T-cell (primary cell): ENCODE measurements around the gene CLIP3. TPM values are rescaled to one million over a fixed set of nuclear protein-coding genes. Genes with fewer than 3 reads are reported as not detected.
A peak's percentile ranks its signal among the peaks of the same experiment; 100 is the strongest.

ENCODE experiments used
- ATAC-seq, 4 experiments: fragments of 200-7000 bp in 3 of 4; fragments of 150-1000 bp in 1 of 4; cut with Tn5 transposase; replicated peaks in 1 of 4; 1 replicate in 3 of 4; 2 replicates in 1 of 4; pipeline ENCODE4 v1.10.0; 2021; ENCODE audit warnings: moderate library complexity in 3 of 4, mild to moderate bottlenecking in 2 of 4, moderate number of reproducible peaks in 1 of 4
- CTCF ChIA-PET, 2 donors: fragments of 300-600 bp; sonication (Branson Sonifier 250); formaldehyde crosslinking; loops; one replicate each; lab custom pipeline; 2022; ENCODE audit warnings: antibody characterized with exemption in 2 of 2; lab: Charles Lee
- POLR2A ChIA-PET, 2 donors: fragments of 300-600 bp; sonication (Branson Sonifier 250); formaldehyde crosslinking; loops; one replicate each; lab custom pipeline; 2022; ENCODE audit warnings: antibody characterized with exemption in 2 of 2; lab: Charles Lee
- DNase-seq, 35 experiments: peaks; one replicate each; pipeline versions ENCODE4 v3.0.0 to v3.0.0-alpha.2; 2013 to 2023
- H3K27ac ChIP-seq: one replicate; pipeline ENCODE4 v1.5.1; 2013; ENCODE audit warnings: low read length
- H3K27me3 ChIP-seq, 2 experiments: replicated peaks in 1 of 2; 1 replicate in 1 of 2; 2 replicates in 1 of 2; pipeline versions ENCODE4 v1.6.1 to v1.7.0; 2013; ENCODE audit warnings: low read length in 1 of 2, mixed read lengths in 1 of 2; ENCODE audit not compliant: control insufficient read depth in 2 of 2, insufficient read depth in 2 of 2; ENCODE audit errors: extremely low read depth in 1 of 2
- H3K36me3 ChIP-seq, 2 donors: 1 replicate in 1 of 2; 2 replicates in 1 of 2; pipeline versions ENCODE4 v1.6.1 to v1.7.0; 2013; ENCODE audit warnings: low read length in 1 of 2; ENCODE audit not compliant: control insufficient read depth in 2 of 2, insufficient read depth in 1 of 2; ENCODE audit errors: extremely low read depth in 1 of 2
- H3K4me1 ChIP-seq, 2 experiments: 1 replicate in 1 of 2; 2 replicates in 1 of 2; pipeline versions ENCODE4 v1.6.1 to v1.7.0; 2013; ENCODE audit warnings: low read length in 2 of 2, mixed read lengths in 1 of 2; ENCODE audit not compliant: insufficient read depth in 2 of 2, control insufficient read depth in 1 of 2; ENCODE audit errors: extremely low read depth in 1 of 2
- H3K4me3 ChIP-seq, 2 donors: 1 replicate in 1 of 2; 2 replicates in 1 of 2; pipeline versions ENCODE4 v1.5.1 to v1.7.0; 2013; ENCODE audit warnings: mild to moderate bottlenecking in 2 of 2, low read length in 1 of 2, moderate library complexity in 1 of 2; ENCODE audit not compliant: control insufficient read depth in 1 of 2; ENCODE audit errors: extremely low read depth in 1 of 2
- H3K9me3 ChIP-seq: 2 replicates; pipeline ENCODE4 v1.7.0; 2013
- H3K27ac Mint-ChIP-seq, 2 donors: one replicate each; pipeline ENCODE4 v1.8.0; 2020 to 2021; ENCODE audit warnings: mild to moderate bottlenecking in 2 of 2, mixed read lengths in 2 of 2
- H3K27me3 Mint-ChIP-seq, 2 donors: one replicate each; pipeline ENCODE4 v1.8.0; 2021 to 2022; ENCODE audit warnings: mixed read lengths in 2 of 2
- H3K36me3 Mint-ChIP-seq: one replicate; pipeline ENCODE4 v1.8.0; 2021; ENCODE audit warnings: mixed read lengths
- H3K4me1 Mint-ChIP-seq, 3 donors: one replicate each; pipeline ENCODE4 v1.8.0; 2020 to 2022; ENCODE audit warnings: mixed read lengths in 3 of 3, mild to moderate bottlenecking in 1 of 3
- H3K4me3 Mint-ChIP-seq, 3 donors: one replicate each; pipeline ENCODE4 v1.8.0; 2020 to 2022; ENCODE audit warnings: mild to moderate bottlenecking in 3 of 3, mixed read lengths in 3 of 3, moderate library complexity in 3 of 3
- H3K9me3 Mint-ChIP-seq, 3 donors: one replicate each; pipeline ENCODE4 v1.8.0; 2020 to 2022; ENCODE audit warnings: mixed read lengths in 3 of 3
- WGBS: methylation state at CpG from one replicate; pipeline ENCODE4 v1.1.5; 2013; ENCODE audit warnings: missing lambda C conversion rate; ENCODE audit not compliant: insufficient coverage; 5-methylcytosine and 5-hydroxymethylcytosine counted together
- total RNA-seq, 35 experiments: library from RNA in 6 of 35; stranded (reverse) in 6 of 35; fragments of 120-200 nt in 1 of 35; gene quantifications; one replicate each; pipeline versions ENCODE4 v1.2.1 to v1.2.4 and lab custom pipeline; 2013 to 2026

Gene CLIP3, protein sequence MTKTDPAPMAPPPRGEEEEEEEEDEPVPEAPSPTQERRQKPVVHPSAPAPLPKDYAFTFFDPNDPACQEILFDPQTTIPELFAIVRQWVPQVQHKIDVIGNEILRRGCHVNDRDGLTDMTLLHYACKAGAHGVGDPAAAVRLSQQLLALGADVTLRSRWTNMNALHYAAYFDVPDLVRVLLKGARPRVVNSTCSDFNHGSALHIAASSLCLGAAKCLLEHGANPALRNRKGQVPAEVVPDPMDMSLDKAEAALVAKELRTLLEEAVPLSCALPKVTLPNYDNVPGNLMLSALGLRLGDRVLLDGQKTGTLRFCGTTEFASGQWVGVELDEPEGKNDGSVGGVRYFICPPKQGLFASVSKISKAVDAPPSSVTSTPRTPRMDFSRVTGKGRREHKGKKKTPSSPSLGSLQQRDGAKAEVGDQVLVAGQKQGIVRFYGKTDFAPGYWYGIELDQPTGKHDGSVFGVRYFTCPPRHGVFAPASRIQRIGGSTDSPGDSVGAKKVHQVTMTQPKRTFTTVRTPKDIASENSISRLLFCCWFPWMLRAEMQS
- 1 to 10 TPM; 1.4 to 6.2 (median 2.6) TPM for total RNA-seq
- 0.99 TPM for total RNA-seq (2013)
- 0 to 2.8 (median 0.33) reads per million in 29 experiments for total RNA-seq (lab: John Stamatoyannopoulos, UW)

DNA sequence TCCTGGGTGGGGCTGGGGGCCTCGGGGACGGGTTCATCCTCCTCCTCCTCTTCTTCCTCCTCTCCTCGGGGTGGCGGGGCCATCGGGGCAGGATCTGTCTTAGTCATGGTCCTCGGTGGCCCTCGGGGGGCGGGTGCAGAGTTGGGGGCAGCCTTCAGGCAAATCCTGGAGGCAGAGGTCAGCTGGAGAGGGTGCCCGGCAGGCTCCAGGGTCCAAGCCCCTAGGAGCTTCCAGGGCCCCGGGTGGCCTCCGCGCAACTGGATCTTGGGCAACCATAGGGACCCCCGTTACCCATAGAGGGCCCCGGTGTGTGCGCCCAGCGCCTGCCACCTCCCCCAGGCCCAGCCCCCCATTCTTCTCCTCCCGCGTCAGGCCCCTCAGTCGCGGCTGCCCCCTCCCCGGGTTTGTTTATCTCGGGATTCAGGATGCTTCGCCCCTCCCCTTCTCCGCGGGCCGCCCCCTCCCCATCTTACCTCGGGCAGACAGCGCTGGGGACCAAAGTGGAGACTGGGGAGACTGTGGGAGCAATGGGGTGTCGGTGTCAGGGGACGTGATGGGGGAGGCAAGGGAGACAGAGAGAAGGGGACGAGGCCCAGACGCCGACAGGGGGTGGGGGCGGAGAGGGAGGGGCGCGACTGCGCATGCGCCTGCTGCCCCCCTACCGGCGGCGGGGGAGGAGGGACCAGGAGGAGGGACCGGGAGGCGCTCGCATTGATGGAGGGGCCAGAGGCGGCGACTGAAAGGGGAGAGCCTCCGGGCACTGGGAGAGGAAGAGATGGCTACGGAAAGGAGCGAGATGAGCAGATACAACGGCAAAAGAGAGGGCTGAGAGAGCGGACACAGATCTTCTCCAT lies at the start of gene CLIP3:
TSS of gene CLIP3 (minus strand) at position 623 of the 854 bp plus-strand sequence. CDS start at position 107, 516 bp downstream.
- H3K27ac ChIP-seq, result no peak within 1 kb of the TSS
- 21% methylated on average over 26 of the region's 51 CpGs for WGBS
- peak within 1 kb of the TSS; percentile 28 to 35 for H3K4me3 ChIP-seq
- ChIA-PET CTCF (no interaction called here), POLR2A (no interaction called here)
- peaks cover 24 to 35% of the 10 kb centered on the region in 2 experiments for H3K4me1 ChIP-seq
- peaks cover 0 to 5% of the 10 kb centered on the region in 2 donors for H3K36me3 ChIP-seq
- H3K9me3 ChIP-seq, result no peaks in the 10 kb centered on the region
- DNase-seq, result peak in 19 of 35 experiments; percentile 10 to 52 (median 27)
- H3K27me3 Mint-ChIP-seq, result peaks cover 0 to 3% of the 10 kb centered on the region in 2 donors
- H3K4me3 Mint-ChIP-seq, result peak within 1 kb of the TSS; percentile 31 to 64 (median 57)
- ATAC-seq, result peak in 3 of 4 experiments; percentile 59 to 61 (median 60)
- H3K27ac Mint-ChIP-seq, result peak within 1 kb of the TSS in 1 of 2 donors; percentile 16
- no peaks in the 10 kb centered on the region for H3K9me3 Mint-ChIP-seq
- peaks cover 23% of the 10 kb centered on the region for H3K36me3 Mint-ChIP-seq
- H3K4me1 Mint-ChIP-seq, result peaks cover 36 to 47% (median 38%) of the 10 kb centered on the region in 3 donors
- peaks cover 0 to 12% of the 10 kb centered on the region in 2 experiments for H3K27me3 ChIP-seq

DNA sequence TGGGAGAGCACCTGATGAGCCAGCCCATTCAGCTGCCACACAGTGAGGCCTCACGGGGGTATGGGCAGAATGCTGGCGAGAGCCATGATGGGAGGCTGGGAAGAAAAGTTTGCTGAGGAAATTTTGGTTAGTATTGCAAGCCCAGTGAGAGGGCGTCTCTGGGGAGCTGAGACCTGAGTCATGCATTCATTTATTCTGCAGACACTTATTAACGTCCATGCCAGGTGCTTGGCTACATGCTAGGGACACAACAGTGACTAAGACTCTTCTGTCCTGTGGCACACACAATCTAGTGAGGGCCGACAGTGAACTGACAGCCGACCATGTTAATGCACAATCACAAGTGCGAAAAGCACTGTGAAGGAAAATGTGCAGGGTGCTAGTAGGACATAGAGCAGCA lies 49.2 kb upstream of the CLIP3 start:
- WGBS, result 100% methylated on average over 4 of the region's 7 CpGs
- Histone ChIP-seq H3K4me3 (no peak overlapping the region), H3K36me3 (peaks cover 2 to 5% of the 10 kb centered on the region in 2 donors), H3K27me3 (no peaks in the 10 kb centered on the region), H3K27ac (no peak overlapping the region), H3K9me3 (no peaks in the 10 kb centered on the region), H3K4me1 (no peaks in the 10 kb centered on the region)
- Mint-ChIP-seq H3K27me3 (no peaks in the 10 kb centered on the region), H3K4me3 (no peak overlapping the region), H3K9me3 (no peaks in the 10 kb centered on the region), H3K27ac (no peak overlapping the region), H3K36me3 (peaks cover 4% of the 10 kb centered on the region), H3K4me1 (no peaks in the 10 kb centered on the region)
- CTCF ChIA-PET, result interaction anchor here in 1 of 2 donors (0.6 kb wide), 1 partner anchor 96 kb away, joined by 3 read pairs; no protein-coding TSS in a partner anchor
- DNase-seq, result no peak
- no peak for ATAC-seq
- POLR2A ChIA-PET, result no interaction called here

DNA sequence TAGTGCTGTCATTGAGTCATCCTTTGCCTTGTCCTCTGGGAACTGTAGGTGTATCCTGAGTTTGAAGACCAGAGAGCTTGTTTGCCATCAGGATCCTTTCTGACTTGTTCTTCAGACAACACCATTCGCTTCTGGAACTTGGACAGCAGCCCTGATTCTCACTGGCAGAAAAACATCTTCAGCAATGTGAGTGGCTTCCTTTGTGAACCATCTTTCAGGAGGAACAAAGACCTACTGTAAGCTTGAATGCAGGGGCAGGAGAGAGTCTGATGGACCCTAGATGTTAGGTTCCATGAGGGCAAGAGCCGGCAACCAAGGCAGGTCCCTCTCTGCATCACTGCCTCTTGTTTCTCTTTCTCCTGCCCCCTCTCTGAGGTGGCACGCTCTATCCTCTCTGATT lies 48.7 kb upstream of the CLIP3 start:
- whole genome bisulfite sequencing, result 100% methylated on average over 1 of the region's 3 CpGs

DNA sequence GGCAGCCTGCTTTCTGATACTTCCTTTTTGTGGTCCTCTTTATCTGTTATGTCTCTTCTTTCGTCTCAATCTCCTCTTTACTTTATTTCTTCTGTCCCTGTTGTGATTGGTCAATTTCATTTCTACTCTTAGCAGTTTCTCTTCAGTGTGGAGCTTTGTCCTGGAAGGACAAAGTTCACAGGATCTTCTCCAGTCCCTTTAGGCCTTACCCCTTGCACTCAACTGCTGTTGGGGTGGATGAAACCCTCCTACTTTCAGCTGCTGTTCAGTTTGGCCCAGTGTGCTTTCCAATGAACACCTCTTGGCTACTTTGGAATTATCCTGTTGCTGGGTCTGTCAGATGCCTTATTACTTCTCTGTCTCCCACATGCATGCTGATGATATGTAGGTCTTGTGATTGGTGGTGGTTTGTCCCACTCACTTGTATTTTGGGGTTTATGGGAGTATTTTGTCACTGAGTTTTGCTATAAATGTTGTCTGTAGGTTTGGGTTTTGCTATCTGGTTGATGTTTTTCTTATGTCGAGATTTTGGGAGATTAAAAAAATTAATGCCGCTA lies 46.8 kb upstream of the CLIP3 start:
- Mint-ChIP-seq H3K36me3 (peaks cover 4% of the 10 kb centered on the region), H3K27me3 (no peaks in the 10 kb centered on the region), H3K4me3 (no peak overlapping the region), H3K4me1 (no peaks in the 10 kb centered on the region), H3K9me3 (no peaks in the 10 kb centered on the region), H3K27ac (no peak overlapping the region)
- no CpG with 5 or more reads among the region's 3 CpGs for WGBS
- H3K27ac ChIP-seq, result no peak overlapping the region
- no peaks in the 10 kb centered on the region for H3K27me3 ChIP-seq
- ChIA-PET CTCF (no interaction called here), POLR2A (no interaction called here)
- no peak overlapping the region for H3K4me3 ChIP-seq
- H3K4me1 ChIP-seq, result no peaks in the 10 kb centered on the region
- DNase-seq (no peak), ATAC-seq (no peak)
- H3K36me3 ChIP-seq, result peaks cover 0 to 5% of the 10 kb centered on the region in 2 donors
- H3K9me3 ChIP-seq, result no peaks in the 10 kb centered on the region

More for the DNA sequence above, 48.7 kb upstream of the CLIP3 start:
- H3K9me3 Mint-ChIP-seq, result no peaks in the 10 kb centered on the region
- H3K9me3 ChIP-seq, result no peaks in the 10 kb centered on the region
- no peak overlapping the region for H3K4me3 ChIP-seq
- peaks cover 4% of the 10 kb centered on the region for H3K36me3 Mint-ChIP-seq
- no peak overlapping the region for H3K27ac ChIP-seq
- no peak for DNase-seq
- no peak for ATAC-seq
- no peak overlapping the region for H3K27ac Mint-ChIP-seq
- ChIA-PET POLR2A (no interaction called here), CTCF (no interaction called here)
- no peaks in the 10 kb centered on the region for H3K27me3 ChIP-seq
- H3K4me1 Mint-ChIP-seq, result no peaks in the 10 kb centered on the region
- no peak overlapping the region for H3K4me3 Mint-ChIP-seq
- no peaks in the 10 kb centered on the region for H3K4me1 ChIP-seq
- no peaks in the 10 kb centered on the region for H3K27me3 Mint-ChIP-seq
- peaks cover 1 to 5% of the 10 kb centered on the region in 2 donors for H3K36me3 ChIP-seq

DNA sequence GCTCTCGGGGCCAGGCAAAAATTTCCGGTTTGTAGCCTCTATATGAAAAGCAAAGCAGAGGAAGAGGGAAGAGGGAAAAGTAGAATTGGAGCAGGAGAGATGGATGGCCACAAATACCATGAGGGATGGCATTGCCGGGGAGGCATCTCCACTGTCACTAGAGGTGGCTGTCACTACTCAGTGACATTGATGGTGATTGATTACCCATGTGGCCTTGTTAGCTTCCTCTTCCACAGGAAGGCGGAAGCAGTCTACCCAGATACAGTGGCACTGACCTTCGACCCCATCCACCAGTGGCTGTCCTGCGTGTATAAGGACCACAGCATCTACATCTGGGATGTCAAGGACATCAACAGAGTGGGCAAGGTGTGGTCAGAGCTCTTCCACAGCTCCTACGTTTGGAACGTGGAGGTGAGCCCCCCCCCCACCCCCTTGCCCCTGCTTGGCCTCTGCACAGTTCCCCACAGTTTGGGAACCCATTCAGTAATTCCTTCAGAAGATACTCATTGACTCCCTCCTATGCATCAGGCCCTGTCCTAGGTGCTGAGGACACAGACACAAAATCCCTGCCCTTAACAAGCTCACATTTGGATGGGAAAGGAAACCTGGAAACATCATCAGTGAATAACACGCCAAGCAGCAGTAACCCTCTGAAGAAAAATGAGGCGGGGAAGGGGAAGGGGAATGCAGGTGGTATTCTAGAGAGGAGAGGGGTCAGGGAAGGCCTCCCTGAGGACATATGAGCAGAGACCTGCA lies 40.6 kb upstream of the CLIP3 start:
- H3K4me1 ChIP-seq, result no peaks in the 10 kb centered on the region
- Mint-ChIP-seq H3K27ac (no peak overlapping the region), H3K4me1 (no peaks in the 10 kb centered on the region), H3K36me3 (no peaks in the 10 kb centered on the region), H3K4me3 (no peak overlapping the region), H3K27me3 (no peaks in the 10 kb centered on the region), H3K9me3 (no peaks in the 10 kb centered on the region)
- no peak for ATAC-seq
- no peak for DNase-seq
- H3K27me3 ChIP-seq, result no peaks in the 10 kb centered on the region
- 95% methylated on average over 8 of the region's 10 CpGs for WGBS
- H3K36me3 ChIP-seq, result no peaks in the 10 kb centered on the region
- no peak overlapping the region for H3K4me3 ChIP-seq
- H3K9me3 ChIP-seq, result no peaks in the 10 kb centered on the region
- POLR2A ChIA-PET, result no interaction called here
- H3K27ac ChIP-seq, result no peak overlapping the region
- CTCF ChIA-PET, result interaction anchor here in 1 of 2 donors (0.7 kb wide), 1 partner anchor 697 kb away, joined by 3 read pairs; no protein-coding TSS in a partner anchor
